Measurements from ENCODE around the gene USP36. TPM values are rescaled to one million over a fixed set of nuclear protein-coding genes. Genes with fewer than 3 reads are reported as not detected.
A peak's percentile ranks its signal among the peaks of the same experiment; 100 is the strongest.

Gene USP36
- total RNA-seq, 2 donors from 2014 or later = 57.1 to 62.5 TPM

- 95 to 100% methylated on average over 3 to 8 of the region's 8 CpGs for WGBS, 2 experiments (ENCODE audit: insufficient coverage in 1 of 2, insufficient read length in 1 of 2)
- no peak for TF ChIP-seq CTCF (conservative IDR thresholded peaks at IDR 0.05)
- H3K27me3 Mint-ChIP-seq (ENCODE audit: insufficient read depth) = no peaks in the 10 kb centered on the region
Measured at GRCh38 chr17:78748730-78749317, 91.8 kb downstream of the USP36 start.

GRCh38 chr17:78748048-78748729, 92.4 kb downstream of the USP36 start:
- no peak overlapping the region for H3K9ac ChIP-seq (ENCODE audit: extremely low read depth, low read length, poor library complexity, severe bottlenecking)

More at GRCh38 chr17:78748730-78749317, 91.8 kb downstream of the USP36 start:
- H3K27ac ChIP-seq (ENCODE audit: low read depth, low read length) = no peak overlapping the region
- no peak overlapping the region for H3K4me3 ChIP-seq (ENCODE audit: low read length)
- no peaks in the 10 kb centered on the region for H3K27me3 ChIP-seq (ENCODE audit: control insufficient read depth, insufficient read depth, low read length, poor library complexity, severe bottlenecking)
- no peaks in the 10 kb centered on the region for H3K36me3 ChIP-seq (ENCODE audit: control insufficient read depth, insufficient read depth, low read length)
- no peaks in the 10 kb centered on the region for H3K9me3 Mint-ChIP-seq
- H3K9me3 ChIP-seq (ENCODE audit: control insufficient read depth, low read length) = no peaks in the 10 kb centered on the region
- H3K9ac ChIP-seq (ENCODE audit: extremely low read depth, low read length, poor library complexity, severe bottlenecking) = no peak overlapping the region
- no peak overlapping the region for H3K4me3 Mint-ChIP-seq
- peaks cover 25% of the 10 kb centered on the region for H3K4me1 Mint-ChIP-seq
- H3K36me3 Mint-ChIP-seq (ENCODE audit: low read depth) = no peaks in the 10 kb centered on the region
- no peaks in the 10 kb centered on the region for H3K4me1 ChIP-seq (ENCODE audit: control insufficient read depth, insufficient read depth, low read length)
- DNase-seq = no peak
- no peak overlapping the region for H3K27ac Mint-ChIP-seq

GRCh38 chr17:78747488-78747887, 93.1 kb downstream of the USP36 start:
- H3K36me3 ChIP-seq (ENCODE audit: control insufficient read depth, insufficient read depth, low read length) = no peaks in the 10 kb centered on the region
- H3K27ac ChIP-seq (ENCODE audit: low read depth, low read length) = no peak overlapping the region
- Mint-ChIP-seq H3K4me3 (no peak overlapping the region), H3K27me3 (ENCODE audit: insufficient read depth) (no peaks in the 10 kb centered on the region), H3K36me3 (ENCODE audit: low read depth) (no peaks in the 10 kb centered on the region), H3K9me3 (no peaks in the 10 kb centered on the region), H3K4me1 (peaks cover 25% of the 10 kb centered on the region), H3K27ac (no peak overlapping the region)
- H3K27me3 ChIP-seq (ENCODE audit: control insufficient read depth, insufficient read depth, low read length, poor library complexity, severe bottlenecking) = no peaks in the 10 kb centered on the region
- H3K4me3 ChIP-seq (ENCODE audit: low read length) = no peak overlapping the region
- no peaks in the 10 kb centered on the region for H3K9me3 ChIP-seq (ENCODE audit: control insufficient read depth, low read length)
- no peak for DNase-seq
- no peak overlapping the region for H3K9ac ChIP-seq (ENCODE audit: extremely low read depth, low read length, poor library complexity, severe bottlenecking)
- H3K4me1 ChIP-seq (ENCODE audit: control insufficient read depth, insufficient read depth, low read length) = no peaks in the 10 kb centered on the region
- 97 to 100% methylated on average over 1 of the region's 2 CpGs for WGBS, 2 experiments (ENCODE audit: insufficient coverage in 1 of 2, insufficient read length in 1 of 2)
- TF ChIP-seq CTCF (conservative IDR thresholded peaks at IDR 0.05) = no peak

More at GRCh38 chr17:78748048-78748729, 92.4 kb downstream of the USP36 start:
- WGBS, 2 experiments (ENCODE audit: insufficient coverage in 1 of 2, insufficient read length in 1 of 2) = 86 to 90% methylated on average over 5 to 6 of the region's 6 CpGs
- H3K4me3 ChIP-seq (ENCODE audit: low read length) = no peak overlapping the region
- H3K36me3 ChIP-seq (ENCODE audit: control insufficient read depth, insufficient read depth, low read length) = no peaks in the 10 kb centered on the region
- Mint-ChIP-seq H3K27ac (peak overlapping the region; percentile 45), H3K27me3 (ENCODE audit: insufficient read depth) (no peaks in the 10 kb centered on the region), H3K9me3 (no peaks in the 10 kb centered on the region), H3K4me1 (peaks cover 25% of the 10 kb centered on the region), H3K4me3 (no peak overlapping the region), H3K36me3 (ENCODE audit: low read depth) (no peaks in the 10 kb centered on the region)
- H3K27ac ChIP-seq (ENCODE audit: low read depth, low read length) = no peak overlapping the region
- H3K4me1 ChIP-seq (ENCODE audit: control insufficient read depth, insufficient read depth, low read length) = no peaks in the 10 kb centered on the region
- no peaks in the 10 kb centered on the region for H3K9me3 ChIP-seq (ENCODE audit: control insufficient read depth, low read length)
- DNase-seq = no peak
- no peak for TF ChIP-seq CTCF (conservative IDR thresholded peaks at IDR 0.05)
- no peaks in the 10 kb centered on the region for H3K27me3 ChIP-seq (ENCODE audit: control insufficient read depth, insufficient read depth, low read length, poor library complexity, severe bottlenecking)
